IMR-90 (cell line): ENCODE results near the gene CORO1C. TPM values are rescaled to one million over a fixed set of nuclear protein-coding genes. Genes with fewer than 3 reads are reported as not detected.

Source experiments
- CEBPB ChIP-seq: IDR thresholded peaks from 2 replicates; pipeline ENCODE4 v1.6.1; 2012; ENCODE audit warnings: low read depth, low read length, improper control_type of control experiment
- CHD1 ChIP-seq: IDR thresholded peaks from 2 replicates; pipeline ENCODE4 v1.6.1; 2012; ENCODE audit warnings: low read depth, low read length, improper control_type of control experiment
- ELK1 ChIP-seq: fragments of 150-350 bp; IDR thresholded peaks from 2 replicates; pipeline ENCODE4 v1.6.1; 2016; ENCODE audit warnings: low read depth, mild to moderate bottlenecking, low read length, moderate library complexity, borderline replicate concordance
- MAFK ChIP-seq: IDR thresholded peaks from 2 replicates; pipeline ENCODE4 v1.6.1; 2012; ENCODE audit warnings: low read depth, low read length, improper control_type of control experiment
- MXI1 ChIP-seq: IDR thresholded peaks from 2 replicates; pipeline ENCODE4 v1.6.1; 2012; ENCODE audit warnings: low read depth, mild to moderate bottlenecking, low read length, moderate library complexity, borderline replicate concordance
- POLR2A ChIP-seq: IDR thresholded peaks from 2 replicates; pipeline ENCODE4 v1.6.1; 2012; ENCODE audit warnings: mild to moderate bottlenecking, low read depth, low read length
- RAD21 ChIP-seq: IDR thresholded peaks from 2 replicates; pipeline ENCODE4 v1.6.1; 2012; ENCODE audit warnings: low read length, improper control_type of control experiment
- RCOR1 ChIP-seq: IDR thresholded peaks from 2 replicates; pipeline ENCODE4 v1.6.1; 2012; ENCODE audit warnings: mild to moderate bottlenecking, low read length, improper control_type of control experiment; ENCODE audit not compliant: insufficient replicate concordance
- polyA plus RNA-seq, 3 experiments: library from polyadenylated mRNA; depleted of rRNA; stranded (reverse); fragments of >200 nt; gene quantifications; 2 replicates each; pipeline ENCODE4 v1.2.3, GENCODE V29; 2012; ENCODE audit warnings: low replicate concordance in 1 of 3
- total RNA-seq: library from RNA; depleted of rRNA; stranded (reverse); fragments of >200 nt; gene quantifications from 2 replicates; pipeline ENCODE4 v1.2.3, GENCODE V29; 2012

CORO1C gene
- total and polyA plus RNA-seq, 2 of the 4 experiments (the other 2 are of a cell fraction), result 675 to 1,100 TPM

DNA sequence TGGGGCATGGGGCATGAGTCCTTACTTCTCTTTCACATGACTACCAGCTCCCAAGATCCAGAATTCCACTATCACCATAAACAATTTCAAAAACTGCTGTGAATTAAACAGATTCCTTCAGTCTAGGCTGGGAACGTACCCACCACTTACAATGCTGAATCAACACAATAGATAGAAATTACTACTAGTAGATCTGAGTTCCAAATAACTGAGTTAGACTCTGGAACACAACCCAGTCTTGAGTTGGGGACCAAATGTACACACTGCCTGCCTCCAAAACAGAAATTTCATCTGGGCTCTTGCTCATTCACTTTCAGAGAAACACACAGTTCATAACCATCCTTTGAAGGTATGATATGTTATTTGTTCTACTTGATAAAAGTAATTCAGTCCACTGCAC lies 8.9 kb downstream of the CORO1C start (continued):
- TF ChIP-seq ELK1 (no peak), MXI1 (no peak), RCOR1 (no peak), CHD1 (no peak), MAFK (no peak; the same call in 1 of the 2 replicates), RAD21 (no peak), POLR2A (no peak; the same call in 1 of the 2 replicates), CEBPB (no peak)
